Gastroesophageal sphincter (tissue), 3 donors: ENCODE results near the gene TSHZ2.

ENCODE experiments used
- EP300 ChIP-seq: sonication (generic); formaldehyde crosslinking; IDR thresholded peaks from one replicate; pipeline ENCODE4 v1.6.1; 2017; ENCODE audit warnings: antibody characterized with exemption, mild to moderate bottlenecking
- POLR2A ChIP-seq, 2 donors: fragments of 450-650 bp; IDR thresholded peaks; one replicate each; pipeline ENCODE4 v1.6.1; 2017; ENCODE audit warnings: antibody characterized with exemption in 2 of 2, mild to moderate bottlenecking in 2 of 2, moderate library complexity in 1 of 2
- POLR2AphosphoS5 ChIP-seq: sonication (generic); formaldehyde crosslinking; IDR thresholded peaks from one replicate; pipeline ENCODE4 v1.6.1; 2017; ENCODE audit warnings: antibody characterized with exemption
- TF ChIP-seq, protein P1 (sequence below), 4 experiments: fragments of 200-600 bp in 2 of 4; fragments of 450-650 bp in 2 of 4; sonication (generic) in 1 of 4; IDR thresholded peaks; one replicate each; pipeline ENCODE4 v1.5.1; 2017 to 2019; ENCODE audit warnings: antibody characterized with exemption in 4 of 4, mild to moderate bottlenecking in 2 of 4, moderate library complexity in 2 of 4

- TF ChIP-seq, protein P1, sequence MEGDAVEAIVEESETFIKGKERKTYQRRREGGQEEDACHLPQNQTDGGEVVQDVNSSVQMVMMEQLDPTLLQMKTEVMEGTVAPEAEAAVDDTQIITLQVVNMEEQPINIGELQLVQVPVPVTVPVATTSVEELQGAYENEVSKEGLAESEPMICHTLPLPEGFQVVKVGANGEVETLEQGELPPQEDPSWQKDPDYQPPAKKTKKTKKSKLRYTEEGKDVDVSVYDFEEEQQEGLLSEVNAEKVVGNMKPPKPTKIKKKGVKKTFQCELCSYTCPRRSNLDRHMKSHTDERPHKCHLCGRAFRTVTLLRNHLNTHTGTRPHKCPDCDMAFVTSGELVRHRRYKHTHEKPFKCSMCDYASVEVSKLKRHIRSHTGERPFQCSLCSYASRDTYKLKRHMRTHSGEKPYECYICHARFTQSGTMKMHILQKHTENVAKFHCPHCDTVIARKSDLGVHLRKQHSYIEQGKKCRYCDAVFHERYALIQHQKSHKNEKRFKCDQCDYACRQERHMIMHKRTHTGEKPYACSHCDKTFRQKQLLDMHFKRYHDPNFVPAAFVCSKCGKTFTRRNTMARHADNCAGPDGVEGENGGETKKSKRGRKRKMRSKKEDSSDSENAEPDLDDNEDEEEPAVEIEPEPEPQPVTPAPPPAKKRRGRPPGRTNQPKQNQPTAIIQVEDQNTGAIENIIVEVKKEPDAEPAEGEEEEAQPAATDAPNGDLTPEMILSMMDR (IDR thresholded peaks at IDR 0.05), result no peak
- TF ChIP-seq POLR2A (IDR thresholded peaks at IDR 0.05), result no peak
- TF ChIP-seq POLR2AphosphoS5, result no peak
- no peak for TF ChIP-seq EP300
Observed at GRCh38 chr20:53194306-53195290, 222.4 kb downstream of the TSHZ2 start.
